Transverse colon (tissue), 4 donors: ENCODE results near the gene OR51F2.

Experiments
- POLR2A ChIP-seq: fragments of 450-650 bp; IDR thresholded peaks from one replicate; pipeline ENCODE4 v1.6.1; 2016; ENCODE audit warnings: antibody characterized with exemption, mild to moderate bottlenecking, moderate library complexity
- POLR2AphosphoS5 ChIP-seq, 3 donors: sonication (generic); formaldehyde crosslinking; IDR thresholded peaks; one replicate each; pipeline ENCODE4 v1.6.1; 2016; ENCODE audit warnings: antibody characterized with exemption in 3 of 3
- TF ChIP-seq, protein P1 (sequence below), 5 experiments: fragments of 200-600 bp in 3 of 5; fragments of 450-650 bp in 2 of 5; sonication (generic) in 3 of 5; IDR thresholded peaks; 1 replicate in 2 of 5; 2 replicates in 3 of 5; pipeline ENCODE4 v1.5.1; 2016 to 2017; ENCODE audit warnings: antibody characterized with exemption in 5 of 5, inconsistent platforms in 3 of 5, mild to moderate bottlenecking in 2 of 5, moderate library complexity in 1 of 5

DNA sequence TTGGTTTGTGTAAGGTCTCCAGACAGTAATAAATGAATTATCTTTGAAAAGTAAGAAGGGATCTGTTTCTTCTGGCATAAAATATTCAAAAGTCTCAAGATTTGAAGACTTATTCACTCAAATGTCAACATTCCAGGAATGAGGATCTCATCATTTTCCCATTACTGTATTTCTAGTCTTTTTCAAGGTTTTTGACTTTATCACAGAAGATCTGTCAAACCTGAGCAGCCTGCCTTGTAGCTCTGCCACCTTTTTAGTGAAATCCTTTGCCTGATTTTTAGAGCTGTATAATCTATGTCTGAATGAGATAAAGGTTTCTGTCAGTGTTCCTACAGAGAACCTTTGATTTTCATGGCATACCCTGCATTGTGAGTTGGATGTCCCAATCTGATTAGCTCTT lies 4.0 kb downstream of the OR51F2 start:
- TF ChIP-seq, protein P1, sequence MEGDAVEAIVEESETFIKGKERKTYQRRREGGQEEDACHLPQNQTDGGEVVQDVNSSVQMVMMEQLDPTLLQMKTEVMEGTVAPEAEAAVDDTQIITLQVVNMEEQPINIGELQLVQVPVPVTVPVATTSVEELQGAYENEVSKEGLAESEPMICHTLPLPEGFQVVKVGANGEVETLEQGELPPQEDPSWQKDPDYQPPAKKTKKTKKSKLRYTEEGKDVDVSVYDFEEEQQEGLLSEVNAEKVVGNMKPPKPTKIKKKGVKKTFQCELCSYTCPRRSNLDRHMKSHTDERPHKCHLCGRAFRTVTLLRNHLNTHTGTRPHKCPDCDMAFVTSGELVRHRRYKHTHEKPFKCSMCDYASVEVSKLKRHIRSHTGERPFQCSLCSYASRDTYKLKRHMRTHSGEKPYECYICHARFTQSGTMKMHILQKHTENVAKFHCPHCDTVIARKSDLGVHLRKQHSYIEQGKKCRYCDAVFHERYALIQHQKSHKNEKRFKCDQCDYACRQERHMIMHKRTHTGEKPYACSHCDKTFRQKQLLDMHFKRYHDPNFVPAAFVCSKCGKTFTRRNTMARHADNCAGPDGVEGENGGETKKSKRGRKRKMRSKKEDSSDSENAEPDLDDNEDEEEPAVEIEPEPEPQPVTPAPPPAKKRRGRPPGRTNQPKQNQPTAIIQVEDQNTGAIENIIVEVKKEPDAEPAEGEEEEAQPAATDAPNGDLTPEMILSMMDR (IDR thresholded peaks at IDR 0.05), result no peak
- TF ChIP-seq POLR2A (no peak), POLR2AphosphoS5 (IDR thresholded peaks at IDR 0.05) (no peak)
